ENCODE results near the gene UBL3.

Gene UBL3

DNA sequence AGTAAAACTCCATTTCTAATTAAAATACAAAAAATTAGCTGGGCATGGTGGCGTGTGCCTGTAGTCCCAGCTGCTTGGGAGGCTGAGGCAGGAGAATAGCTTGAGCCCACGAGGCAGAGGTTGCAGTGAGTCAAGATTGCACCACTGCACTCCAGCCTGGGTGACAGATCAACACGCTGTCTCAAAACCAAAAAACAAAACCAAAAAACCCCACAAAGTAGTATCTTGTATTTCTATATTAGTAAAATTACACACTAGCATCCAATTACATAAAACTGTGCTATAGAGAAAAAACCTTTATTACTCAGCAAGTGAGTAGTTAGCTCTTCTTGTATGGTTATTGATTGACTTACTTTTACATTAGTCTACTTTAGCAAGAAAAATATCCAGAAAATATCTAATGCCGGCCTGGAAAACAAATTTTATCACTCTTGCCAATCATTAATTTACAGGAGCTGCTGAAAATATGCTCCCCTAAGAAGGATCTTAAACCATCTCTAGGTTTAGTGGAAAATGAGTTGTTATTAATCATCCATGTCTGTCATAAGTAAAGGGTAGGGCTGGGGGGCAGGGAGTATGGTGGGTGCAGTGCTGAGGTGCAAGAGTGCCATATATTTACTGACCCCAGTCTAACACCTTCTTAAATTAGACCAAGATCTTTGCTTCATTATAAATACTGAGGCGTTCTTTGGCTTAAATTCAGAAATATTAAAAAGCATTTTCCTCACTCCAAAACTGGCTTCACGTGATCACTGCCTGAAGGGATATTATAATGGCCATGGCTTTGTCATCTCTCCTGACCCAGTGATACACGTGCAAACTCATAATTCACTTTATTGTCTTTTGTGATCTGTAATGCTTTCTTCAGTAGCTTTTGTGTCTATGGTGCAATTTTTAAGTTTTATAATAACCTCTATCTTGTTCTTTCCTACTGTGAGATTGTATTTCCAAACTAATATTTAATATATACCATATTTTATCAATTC lies 44.1 kb downstream of the UBL3 start:
- no peak overlapping the region for H3K27ac Mint-ChIP-seq
- ATAC-seq: no peak
- H3K27me3 Mint-ChIP-seq: no peaks in the 10 kb centered on the region

DNA sequence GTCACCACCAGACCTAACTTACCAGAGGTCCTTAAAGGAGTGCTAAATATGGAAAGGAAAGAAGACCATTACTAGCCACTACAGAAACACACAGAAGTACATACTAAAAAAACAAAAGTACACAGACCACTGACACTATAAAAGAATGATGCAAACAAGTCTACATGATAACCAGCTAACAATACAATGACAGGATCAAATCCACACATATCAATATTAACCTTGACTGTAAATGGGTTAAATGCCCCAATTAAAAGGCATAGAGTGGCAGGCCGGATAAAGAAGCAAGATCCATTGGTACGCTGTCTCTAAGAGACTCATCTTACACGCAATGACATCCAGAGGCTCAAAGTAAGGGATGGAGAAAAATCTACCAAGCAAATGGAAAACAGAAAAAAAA lies 47.2 kb downstream of the UBL3 start:
- H3K4me1 Mint-ChIP-seq: peaks cover 7% of the 10 kb centered on the region

More for the DNA sequence above, 44.1 kb downstream of the UBL3 start:
- Mint-ChIP-seq H3K9me3 (no peaks in the 10 kb centered on the region), H3K4me3 (no peak overlapping the region), H3K36me3 (no peaks in the 10 kb centered on the region), H3K4me1 (peaks cover 24% of the 10 kb centered on the region)

DNA sequence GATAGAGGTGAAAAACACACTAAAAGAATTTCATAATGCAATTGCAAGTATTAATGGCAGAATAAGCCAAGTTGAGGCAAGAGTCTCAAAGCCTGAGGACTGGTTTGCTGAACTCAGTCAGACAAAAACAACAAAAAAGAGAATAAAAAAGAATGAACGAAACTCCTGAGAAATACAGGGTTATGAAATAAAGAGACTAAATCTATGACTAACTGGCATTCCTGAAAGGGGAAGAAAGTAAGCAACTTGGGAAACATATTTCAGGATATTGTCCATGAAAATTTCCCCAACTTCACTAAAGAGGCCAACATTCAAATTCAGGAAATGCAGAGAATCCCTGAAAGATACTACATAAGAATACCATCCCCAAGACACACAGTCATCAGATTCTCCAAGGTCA lies 47.8 kb downstream of the UBL3 start:
- Mint-ChIP-seq H3K4me1 (peaks cover 13% of the 10 kb centered on the region), H3K4me3 (no peak overlapping the region), H3K36me3 (no peaks in the 10 kb centered on the region), H3K9me3 (no peaks in the 10 kb centered on the region), H3K27me3 (no peaks in the 10 kb centered on the region), H3K27ac (no peak overlapping the region)
- ATAC-seq: no peak

More for the DNA sequence above, 47.2 kb downstream of the UBL3 start:
- Mint-ChIP-seq H3K27ac (no peak overlapping the region), H3K9me3 (no peaks in the 10 kb centered on the region), H3K4me3 (no peak overlapping the region), H3K27me3 (no peaks in the 10 kb centered on the region), H3K36me3 (no peaks in the 10 kb centered on the region)
- ATAC-seq: no peak

DNA sequence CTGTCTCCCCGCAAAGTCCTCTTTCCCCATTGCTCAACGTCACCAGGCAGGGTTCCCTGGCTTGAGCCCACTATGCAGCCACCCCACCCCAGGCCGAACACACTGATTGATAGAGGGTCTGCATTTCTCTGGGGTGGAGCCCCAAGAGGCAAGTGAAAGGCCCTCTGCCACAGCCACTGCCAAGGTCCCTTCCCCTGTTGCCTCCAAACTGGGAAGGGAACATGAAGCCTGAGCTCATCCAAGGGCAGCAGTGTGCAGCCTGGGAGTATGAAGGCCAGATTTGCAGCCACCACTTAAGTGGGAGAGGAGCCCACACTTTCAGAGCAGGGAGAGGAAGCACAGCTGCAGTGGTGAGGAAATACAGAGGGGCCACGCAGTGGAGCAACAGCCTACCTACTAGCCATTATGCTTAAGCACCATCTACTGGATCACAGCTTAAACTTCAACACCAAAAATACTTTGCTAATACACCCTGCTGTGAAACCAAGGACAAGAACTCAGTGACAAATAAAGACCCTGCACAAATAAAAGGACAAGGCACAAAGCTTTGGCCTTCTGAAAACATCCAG lies 48.6 kb downstream of the UBL3 start:
- no peak overlapping the region for H3K27ac Mint-ChIP-seq
- H3K4me1 Mint-ChIP-seq: peaks cover 12% of the 10 kb centered on the region
- ATAC-seq: no peak
- H3K4me3 Mint-ChIP-seq: no peak overlapping the region
- no peaks in the 10 kb centered on the region for H3K36me3 Mint-ChIP-seq
- no peaks in the 10 kb centered on the region for H3K27me3 Mint-ChIP-seq
- H3K9me3 Mint-ChIP-seq: no peaks in the 10 kb centered on the region

DNA sequence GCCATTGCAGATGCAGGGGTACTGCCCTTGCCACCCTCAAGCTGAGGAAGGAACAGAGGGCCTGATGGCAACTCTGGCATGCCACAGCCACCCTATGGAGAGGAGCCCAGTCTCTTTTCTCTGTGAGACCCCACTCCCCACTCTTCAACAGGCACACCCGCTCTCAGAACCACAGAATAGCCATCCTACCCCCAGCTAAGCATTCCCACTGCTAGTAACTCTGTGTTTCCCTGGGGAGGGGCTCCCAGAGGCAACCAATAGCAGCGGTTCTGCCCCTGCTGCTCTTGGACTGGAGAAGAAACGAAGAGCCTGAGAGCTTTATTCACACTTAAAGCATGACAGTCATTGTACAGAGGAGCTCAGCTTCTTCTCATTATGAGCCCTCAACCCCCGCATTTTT lies 49.3 kb downstream of the UBL3 start:
- no peaks in the 10 kb centered on the region for H3K36me3 Mint-ChIP-seq
- H3K4me3 Mint-ChIP-seq: no peak overlapping the region
- peaks cover 12% of the 10 kb centered on the region for H3K4me1 Mint-ChIP-seq
- no peak for ATAC-seq
- no peaks in the 10 kb centered on the region for H3K9me3 Mint-ChIP-seq
- H3K27me3 Mint-ChIP-seq: no peaks in the 10 kb centered on the region
- H3K27ac Mint-ChIP-seq: no peak overlapping the region

DNA sequence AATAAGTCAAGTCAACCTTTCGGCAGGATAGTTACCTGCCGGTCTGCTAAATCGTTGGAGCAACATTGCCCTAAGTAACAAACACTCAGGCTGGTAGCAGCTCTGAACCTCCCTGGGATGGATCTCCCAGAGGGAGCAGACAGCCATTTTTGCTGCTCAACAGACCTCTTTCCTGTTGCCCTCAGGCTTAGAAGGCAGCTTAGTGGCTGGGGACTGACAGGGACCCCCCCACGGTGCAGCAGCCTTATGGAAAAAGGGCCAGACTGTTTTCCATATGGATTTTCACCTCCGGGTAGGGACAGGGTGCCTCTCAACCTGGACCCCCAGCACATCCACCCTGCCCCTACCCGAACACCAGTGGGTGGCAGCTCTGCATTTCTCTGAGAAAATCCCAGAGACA lies 49.7 kb downstream of the UBL3 start:
- H3K4me3 Mint-ChIP-seq: no peak overlapping the region
- H3K36me3 Mint-ChIP-seq: no peaks in the 10 kb centered on the region
- no peaks in the 10 kb centered on the region for H3K9me3 Mint-ChIP-seq
- H3K27me3 Mint-ChIP-seq: no peaks in the 10 kb centered on the region
- ATAC-seq: no peak
- peaks cover 12% of the 10 kb centered on the region for H3K4me1 Mint-ChIP-seq
- no peak overlapping the region for H3K27ac Mint-ChIP-seq

DNA sequence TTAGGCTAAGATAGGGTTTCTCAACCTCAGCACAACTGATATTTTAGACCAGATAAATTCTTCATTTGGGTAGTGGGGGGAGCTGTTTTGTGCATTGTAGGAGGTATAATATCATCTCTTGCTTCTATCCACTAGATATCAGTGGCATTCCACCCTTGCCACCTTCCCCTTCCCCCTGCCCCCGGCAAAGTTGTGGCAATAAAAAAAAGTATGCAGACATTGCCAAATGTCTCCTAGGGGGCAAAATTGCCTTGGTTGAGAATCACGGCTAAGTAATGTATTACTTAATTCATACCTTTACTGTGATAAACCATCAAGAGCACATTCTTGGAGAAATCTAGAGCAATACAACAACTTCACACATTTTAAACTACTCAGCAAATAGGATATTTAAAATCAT lies 51.4 kb downstream of the UBL3 start:
- ATAC-seq: no peak
- H3K9me3 Mint-ChIP-seq: no peaks in the 10 kb centered on the region

DNA sequence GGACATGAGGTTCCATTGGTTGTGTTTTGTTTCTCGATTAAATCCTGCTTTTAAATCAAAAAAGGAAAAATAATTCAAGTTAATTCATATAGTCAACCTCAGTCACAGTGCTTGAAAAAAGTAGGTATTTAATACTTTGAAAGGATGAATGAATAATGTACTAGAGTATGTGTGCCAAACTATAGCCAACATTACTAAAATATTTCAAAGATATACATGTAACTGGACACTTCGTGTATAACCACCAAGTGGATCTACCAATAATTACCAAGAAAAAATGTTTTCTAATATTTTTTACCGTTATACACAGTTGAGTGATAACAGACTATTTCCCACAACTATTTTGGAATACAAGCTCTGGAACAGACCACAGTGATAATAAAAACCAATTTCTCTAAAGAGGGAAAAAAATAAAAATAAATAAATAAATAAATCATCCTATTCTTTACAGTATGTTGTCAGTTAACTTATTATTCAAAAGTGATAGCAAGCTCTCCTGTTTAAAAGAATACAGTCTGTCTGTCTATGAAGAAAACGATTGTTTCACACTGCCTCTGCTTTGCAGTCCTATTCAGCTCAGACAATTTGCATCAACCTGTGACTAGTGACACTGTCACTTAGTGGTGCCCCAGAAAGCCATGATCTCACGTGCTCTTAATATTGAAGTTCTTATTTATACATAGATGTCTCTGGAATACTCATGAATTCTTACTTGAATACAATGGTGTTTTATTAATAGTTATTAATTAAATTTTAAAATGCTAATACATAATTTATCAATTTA lies 58.2 kb downstream of the UBL3 start:
- H3K4me1 Mint-ChIP-seq: peaks cover 62% of the 10 kb centered on the region
- H3K9me3 Mint-ChIP-seq: no peaks in the 10 kb centered on the region
- H3K27ac Mint-ChIP-seq: no peak overlapping the region
- H3K27me3 Mint-ChIP-seq: no peaks in the 10 kb centered on the region
- no peak for ATAC-seq
- no peak overlapping the region for H3K4me3 Mint-ChIP-seq
- no peaks in the 10 kb centered on the region for H3K36me3 Mint-ChIP-seq

More for the DNA sequence above, 51.4 kb downstream of the UBL3 start:
- no peak overlapping the region for H3K4me3 Mint-ChIP-seq
- H3K27ac Mint-ChIP-seq: no peak overlapping the region
- no peaks in the 10 kb centered on the region for H3K27me3 Mint-ChIP-seq
- no peaks in the 10 kb centered on the region for H3K36me3 Mint-ChIP-seq
- H3K4me1 Mint-ChIP-seq: peaks cover 21% of the 10 kb centered on the region

DNA sequence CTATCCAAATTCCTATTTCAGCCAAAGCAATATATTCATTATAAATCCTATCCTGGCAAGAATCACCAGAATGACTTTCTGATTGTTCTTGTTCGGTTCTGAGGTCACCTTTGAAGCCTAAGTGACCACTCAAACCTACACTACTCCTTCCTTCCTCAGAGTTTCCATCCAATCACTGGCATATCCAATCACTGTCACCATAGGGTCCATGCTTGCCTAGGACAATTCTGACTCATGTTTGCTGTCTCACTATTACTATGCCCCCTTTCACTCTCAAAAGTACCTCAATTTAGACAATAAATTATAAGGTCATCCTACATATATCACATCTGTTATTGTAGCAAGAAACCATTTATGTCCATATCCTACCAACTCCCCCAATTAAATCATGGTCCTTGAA lies 58.9 kb downstream of the UBL3 start:
- H3K36me3 Mint-ChIP-seq: no peaks in the 10 kb centered on the region
- no peak overlapping the region for H3K4me3 Mint-ChIP-seq
- ATAC-seq: peak; percentile 70
- H3K27ac Mint-ChIP-seq: no peak overlapping the region
- no peaks in the 10 kb centered on the region for H3K27me3 Mint-ChIP-seq
- no peaks in the 10 kb centered on the region for H3K9me3 Mint-ChIP-seq
- peaks cover 61% of the 10 kb centered on the region for H3K4me1 Mint-ChIP-seq

DNA sequence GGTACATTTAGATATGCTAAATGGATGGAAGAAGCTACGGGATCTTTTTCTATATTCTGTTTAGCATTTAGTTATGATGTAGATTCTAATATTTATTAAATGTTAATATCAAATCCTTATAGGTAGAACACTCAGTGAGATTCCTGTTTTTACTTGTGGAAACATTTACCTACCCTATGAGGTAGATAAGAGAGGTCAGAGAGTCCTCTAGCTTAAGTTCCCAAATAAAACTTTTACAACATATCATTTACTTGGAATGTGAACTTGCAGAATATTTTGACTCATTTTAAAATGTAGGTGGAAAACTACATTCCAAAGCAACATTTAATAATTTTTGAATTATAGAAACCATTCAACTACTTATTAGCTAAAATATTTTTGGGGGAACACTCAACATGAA lies 63.7 kb downstream of the UBL3 start:
- Mint-ChIP-seq H3K9me3 (no peaks in the 10 kb centered on the region), H3K4me1 (peaks cover 44% of the 10 kb centered on the region), H3K36me3 (no peaks in the 10 kb centered on the region), H3K4me3 (no peak overlapping the region), H3K27me3 (no peaks in the 10 kb centered on the region), H3K27ac (no peak overlapping the region)
- ATAC-seq: no peak

DNA sequence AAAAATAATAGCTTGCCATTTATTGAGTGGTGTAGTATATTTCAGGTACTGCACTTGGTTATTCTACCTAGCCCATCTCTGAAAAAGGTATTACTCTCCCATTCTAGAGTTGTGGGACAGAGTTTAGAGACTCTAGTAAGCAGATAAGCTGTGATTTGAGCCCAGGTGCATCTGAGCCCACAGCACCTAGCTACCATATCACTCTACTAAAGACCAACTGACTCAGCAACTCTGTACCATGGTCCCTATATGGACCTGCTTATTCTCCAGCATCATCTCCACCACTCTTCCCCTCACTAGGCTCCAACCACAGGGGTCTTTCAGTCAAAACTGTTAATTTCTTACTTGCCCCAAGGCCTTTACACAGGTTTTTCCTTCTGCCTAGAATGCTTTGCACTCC lies 64.4 kb downstream of the UBL3 start:
- H3K27me3 Mint-ChIP-seq: no peaks in the 10 kb centered on the region
- H3K4me1 Mint-ChIP-seq: peaks cover 37% of the 10 kb centered on the region
- no peak overlapping the region for H3K4me3 Mint-ChIP-seq
- no peak overlapping the region for H3K27ac Mint-ChIP-seq
- H3K36me3 Mint-ChIP-seq: no peaks in the 10 kb centered on the region
- H3K9me3 Mint-ChIP-seq: no peaks in the 10 kb centered on the region
- no peak for ATAC-seq

DNA sequence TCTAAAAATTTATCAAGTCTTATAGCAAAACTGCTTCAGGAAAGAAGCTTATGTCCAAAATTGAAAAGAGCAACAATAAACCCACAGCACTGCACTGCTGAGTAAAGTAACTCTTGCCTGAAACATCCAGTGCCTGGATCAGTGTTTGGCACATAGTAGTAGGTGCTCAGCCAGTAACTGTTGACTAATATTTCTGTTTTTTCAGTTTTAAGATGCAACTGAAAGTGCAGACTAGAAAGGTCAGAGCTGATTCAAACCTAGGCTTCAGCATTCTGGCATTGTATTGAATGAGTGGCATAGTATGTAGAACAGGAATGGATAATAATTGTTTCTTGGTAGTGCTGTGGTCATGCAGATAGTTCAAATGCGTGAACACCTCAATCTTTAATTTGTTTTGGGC lies 67.6 kb downstream of the UBL3 start:
- peaks cover 13% of the 10 kb centered on the region for H3K4me1 Mint-ChIP-seq
- H3K27ac Mint-ChIP-seq: no peak overlapping the region
- no peaks in the 10 kb centered on the region for H3K9me3 Mint-ChIP-seq
- no peaks in the 10 kb centered on the region for H3K36me3 Mint-ChIP-seq
- ATAC-seq: peak; percentile 60
- no peak overlapping the region for H3K4me3 Mint-ChIP-seq
- no peaks in the 10 kb centered on the region for H3K27me3 Mint-ChIP-seq

DNA sequence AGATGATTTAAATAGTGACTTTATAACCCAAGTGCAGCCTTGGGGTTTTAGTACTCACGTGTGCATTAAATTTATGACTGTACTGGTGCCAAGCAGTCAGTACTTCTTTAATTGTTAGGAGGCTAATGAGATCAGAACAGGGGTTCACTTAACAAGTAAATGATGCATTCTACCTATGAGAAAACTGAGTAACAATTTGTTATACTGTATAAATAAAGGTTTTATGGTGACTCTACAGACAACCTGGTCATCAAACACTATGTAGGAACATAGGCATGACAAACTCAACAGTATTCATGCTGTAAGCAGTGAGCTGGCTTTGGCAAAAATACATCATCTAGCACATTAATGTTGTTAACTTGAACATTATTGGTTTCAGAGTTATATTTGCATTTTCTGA lies 75.6 kb downstream of the UBL3 start:
- no peak for ATAC-seq
- H3K27ac Mint-ChIP-seq: no peak overlapping the region

DNA sequence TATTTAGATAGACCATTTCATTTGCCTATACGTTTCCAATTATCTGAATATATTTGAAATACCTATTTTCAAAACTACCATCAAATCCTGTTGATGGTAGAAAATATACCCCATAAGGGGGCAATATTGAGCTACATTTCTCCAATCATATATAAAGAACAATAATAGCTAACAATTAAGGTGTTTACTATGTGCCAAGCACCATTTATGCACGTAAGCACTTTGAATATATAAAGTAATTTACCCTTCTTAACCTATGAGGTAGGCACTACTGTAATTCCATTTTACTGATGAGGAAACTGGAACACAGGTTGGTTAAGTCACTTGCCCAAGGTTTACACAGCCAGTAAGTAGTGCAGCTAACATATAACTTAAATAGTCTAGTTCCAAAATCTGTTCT lies 79.2 kb downstream of the UBL3 start:
- no peak overlapping the region for H3K4me3 Mint-ChIP-seq
- H3K27me3 Mint-ChIP-seq: no peaks in the 10 kb centered on the region
- peaks cover 15% of the 10 kb centered on the region for H3K36me3 Mint-ChIP-seq
- no peak overlapping the region for H3K27ac Mint-ChIP-seq
- H3K9me3 Mint-ChIP-seq: no peaks in the 10 kb centered on the region
- peaks cover 5% of the 10 kb centered on the region for H3K4me1 Mint-ChIP-seq
- ATAC-seq: no peak

More for the DNA sequence above, 75.6 kb downstream of the UBL3 start:
- Mint-ChIP-seq H3K36me3 (peaks cover 6% of the 10 kb centered on the region), H3K27me3 (no peaks in the 10 kb centered on the region), H3K9me3 (no peaks in the 10 kb centered on the region), H3K4me3 (no peak overlapping the region), H3K4me1 (peaks cover 5% of the 10 kb centered on the region)

DNA sequence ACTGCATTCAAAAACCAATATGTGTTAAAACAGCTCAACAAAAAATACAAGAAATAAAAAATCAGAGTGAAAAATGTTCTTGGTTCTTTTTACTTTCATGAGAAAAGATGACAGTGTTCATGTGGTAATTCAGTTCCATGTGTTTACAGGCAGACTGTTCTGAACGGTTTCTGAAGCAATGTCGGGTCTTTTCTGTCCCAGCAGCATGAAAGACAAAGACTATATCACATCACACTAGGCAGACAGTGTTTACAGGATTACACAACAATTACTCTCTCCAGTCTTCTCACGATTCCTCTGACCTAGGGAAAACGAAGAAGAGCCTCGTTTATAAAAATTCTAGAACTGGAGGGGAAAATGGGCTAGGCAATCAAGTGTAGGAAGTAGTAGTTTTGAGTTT lies 83.4 kb downstream of the UBL3 start:
- peaks cover 14% of the 10 kb centered on the region for H3K4me1 Mint-ChIP-seq
- no peak for ATAC-seq
- H3K27me3 Mint-ChIP-seq: no peaks in the 10 kb centered on the region
- H3K9me3 Mint-ChIP-seq: no peaks in the 10 kb centered on the region
- peaks cover 9% of the 10 kb centered on the region for H3K36me3 Mint-ChIP-seq
- H3K4me3 Mint-ChIP-seq: no peak overlapping the region
- H3K27ac Mint-ChIP-seq: no peak overlapping the region

Data from stimulated activated memory B cell treated with anti-CD40 and anti-IgM and Interleukin-4, amounts not matched to agents 10 μg/mL and 1 μg/mL and 100 μg/mL, for 72 hours (primary cell).